Measurements from ENCODE around the gene ELF5. TPM values are rescaled to one million over a fixed set of nuclear protein-coding genes. Genes with fewer than 3 reads are reported as not detected.

ELF5 gene
- total RNA-seq, 1 experiment from 2014 or later, result 0.11 TPM

- H3K4me3 Mint-ChIP-seq (ENCODE audit: unreplicated experiment), result no peak overlapping the region
- no peak overlapping the region for H3K4me3 ChIP-seq (ENCODE audit: low read depth, low read length)
- no peak for DNase-seq
- no peaks in the 10 kb centered on the region for H3K9me3 Mint-ChIP-seq (ENCODE audit: unreplicated experiment)
- peaks cover 5% of the 10 kb centered on the region for H3K4me1 Mint-ChIP-seq (ENCODE audit: low read depth, unreplicated experiment)
- no peaks in the 10 kb centered on the region for H3K36me3 ChIP-seq (ENCODE audit: control insufficient read depth, insufficient read depth, low read length)
- intact Hi-C loops (cut with micrococcal nuclease; ENCODE audit: unreplicated experiment), result no loop called here
- POLR2A ChIA-PET, result no interaction called here
- H3K27me3 ChIP-seq (replicated peaks; ENCODE audit: control insufficient read depth, insufficient read depth, low read length), result no peaks in the 10 kb centered on the region
- no peaks in the 10 kb centered on the region for H3K4me1 ChIP-seq
- no peaks in the 10 kb centered on the region for H3K36me3 Mint-ChIP-seq (ENCODE audit: insufficient read depth, unreplicated experiment)
- H3K27ac Mint-ChIP-seq (ENCODE audit: unreplicated experiment), result peak overlapping the region; percentile 65
- BruUV-seq (replicated peaks), result no TSS peak
- peaks cover 12% of the 10 kb centered on the region for H3K27me3 Mint-ChIP-seq (ENCODE audit: insufficient read depth, unreplicated experiment)
- CTCF ChIA-PET, result no interaction called here
- no peaks in the 10 kb centered on the region for H3K9me3 ChIP-seq
- TF ChIP-seq, protein P1, sequence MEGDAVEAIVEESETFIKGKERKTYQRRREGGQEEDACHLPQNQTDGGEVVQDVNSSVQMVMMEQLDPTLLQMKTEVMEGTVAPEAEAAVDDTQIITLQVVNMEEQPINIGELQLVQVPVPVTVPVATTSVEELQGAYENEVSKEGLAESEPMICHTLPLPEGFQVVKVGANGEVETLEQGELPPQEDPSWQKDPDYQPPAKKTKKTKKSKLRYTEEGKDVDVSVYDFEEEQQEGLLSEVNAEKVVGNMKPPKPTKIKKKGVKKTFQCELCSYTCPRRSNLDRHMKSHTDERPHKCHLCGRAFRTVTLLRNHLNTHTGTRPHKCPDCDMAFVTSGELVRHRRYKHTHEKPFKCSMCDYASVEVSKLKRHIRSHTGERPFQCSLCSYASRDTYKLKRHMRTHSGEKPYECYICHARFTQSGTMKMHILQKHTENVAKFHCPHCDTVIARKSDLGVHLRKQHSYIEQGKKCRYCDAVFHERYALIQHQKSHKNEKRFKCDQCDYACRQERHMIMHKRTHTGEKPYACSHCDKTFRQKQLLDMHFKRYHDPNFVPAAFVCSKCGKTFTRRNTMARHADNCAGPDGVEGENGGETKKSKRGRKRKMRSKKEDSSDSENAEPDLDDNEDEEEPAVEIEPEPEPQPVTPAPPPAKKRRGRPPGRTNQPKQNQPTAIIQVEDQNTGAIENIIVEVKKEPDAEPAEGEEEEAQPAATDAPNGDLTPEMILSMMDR (IDR thresholded peaks at IDR 0.05; ENCODE audit: insufficient read depth in 1 of 2, low read depth in 1 of 2, low read length in 1 of 2, severe bottlenecking in 1 of 2, unreplicated experiment in 1 of 2), result no peak
Observed at GRCh38 chr11:34519595-34520235, 6.1 kb upstream of the ELF5 start.

- no peaks in the 10 kb centered on the region for H3K36me3 Mint-ChIP-seq (ENCODE audit: insufficient read depth, unreplicated experiment)
- Histone ChIP-seq H3K4me1 (peaks cover 17% of the 10 kb centered on the region), H3K27me3 (replicated peaks; ENCODE audit: control insufficient read depth, insufficient read depth, low read length) (no peaks in the 10 kb centered on the region), H3K9me3 (no peaks in the 10 kb centered on the region), H3K36me3 (ENCODE audit: control insufficient read depth, insufficient read depth, low read length) (no peaks in the 10 kb centered on the region), H3K4me3 (ENCODE audit: low read depth, low read length) (no peak overlapping the region)
- ChIA-PET CTCF (interaction anchor here (0.5 kb wide), 1 partner anchor 410 kb away, joined by 3 read pairs; no protein-coding TSS in a partner anchor), POLR2A (no interaction called here)
- H3K27ac Mint-ChIP-seq (ENCODE audit: unreplicated experiment), result no peak overlapping the region
- TF ChIP-seq, protein P1 (IDR thresholded peaks at IDR 0.05; ENCODE audit: insufficient read depth in 1 of 2, low read depth in 1 of 2, low read length in 1 of 2, severe bottlenecking in 1 of 2, unreplicated experiment in 1 of 2), result no peak
- peaks cover 16% of the 10 kb centered on the region for H3K4me1 Mint-ChIP-seq (ENCODE audit: low read depth, unreplicated experiment)
- no peaks in the 10 kb centered on the region for H3K9me3 Mint-ChIP-seq (ENCODE audit: unreplicated experiment)
- no peak overlapping the region for H3K4me3 Mint-ChIP-seq (ENCODE audit: unreplicated experiment)
- H3K27me3 Mint-ChIP-seq (ENCODE audit: insufficient read depth, unreplicated experiment), result peaks cover 12% of the 10 kb centered on the region
- intact Hi-C loops (cut with micrococcal nuclease; ENCODE audit: unreplicated experiment), result no loop called here
- DNase-seq, result no peak
- BruUV-seq (replicated peaks), result no TSS peak
Observed at GRCh38 chr11:34516247-34517040, 2.9 kb upstream of the ELF5 start.

DNA sequence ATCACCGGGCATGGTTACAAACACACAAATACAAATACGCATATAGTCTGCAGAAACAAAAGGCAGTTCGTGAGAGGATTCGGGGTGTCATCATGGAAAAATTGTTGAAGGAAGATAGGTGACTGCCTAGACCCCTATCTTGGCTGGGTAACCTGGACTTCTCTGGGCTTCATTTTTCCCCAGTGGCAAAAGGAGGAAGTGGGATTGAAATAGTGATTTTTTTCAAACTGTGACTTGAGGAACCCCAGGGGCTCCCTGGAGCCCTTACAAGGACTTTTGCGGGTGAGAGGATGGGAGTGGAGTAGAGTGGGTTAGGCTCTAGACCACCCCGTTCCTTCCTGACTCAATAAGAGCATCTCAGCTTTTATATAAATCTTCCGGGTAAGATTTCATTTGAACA is 1.0 kb upstream of the ELF5 start:
- Histone ChIP-seq H3K4me3 (ENCODE audit: low read depth, low read length) (no peak overlapping the region), H3K9me3 (no peaks in the 10 kb centered on the region), H3K36me3 (ENCODE audit: control insufficient read depth, insufficient read depth, low read length) (no peaks in the 10 kb centered on the region), H3K27me3 (replicated peaks; ENCODE audit: control insufficient read depth, insufficient read depth, low read length) (no peaks in the 10 kb centered on the region), H3K4me1 (peaks cover 17% of the 10 kb centered on the region)
- intact Hi-C loops (cut with micrococcal nuclease; ENCODE audit: unreplicated experiment), result loop anchor here (5.0 kb wide), 1 partner anchor 153 kb away; no protein-coding TSS in a partner anchor
- no peak overlapping the region for H3K4me3 Mint-ChIP-seq (ENCODE audit: unreplicated experiment)
- H3K4me1 Mint-ChIP-seq (ENCODE audit: low read depth, unreplicated experiment), result peaks cover 11% of the 10 kb centered on the region
- no peak for DNase-seq
- no peaks in the 10 kb centered on the region for H3K9me3 Mint-ChIP-seq (ENCODE audit: unreplicated experiment)
- TF ChIP-seq, protein P1 (IDR thresholded peaks at IDR 0.05; ENCODE audit: insufficient read depth in 1 of 2, low read depth in 1 of 2, low read length in 1 of 2, severe bottlenecking in 1 of 2, unreplicated experiment in 1 of 2), result no peak
- no TSS peak for BruUV-seq (replicated peaks)
- H3K36me3 Mint-ChIP-seq (ENCODE audit: insufficient read depth, unreplicated experiment), result no peaks in the 10 kb centered on the region
- ChIA-PET POLR2A (no interaction called here), CTCF (no interaction called here)
- H3K27ac Mint-ChIP-seq (ENCODE audit: unreplicated experiment), result no peak overlapping the region
- H3K27me3 Mint-ChIP-seq (ENCODE audit: insufficient read depth, unreplicated experiment), result peaks cover 9% of the 10 kb centered on the region
